Colon (tissue), 2 donors: ENCODE measurements around the gene RARS1.
A peak's percentile ranks its signal among the peaks of the same experiment; 100 is the strongest.
"Not testable (repeated sequence)": the region's sequence is repeated elsewhere in the genome, so short reads cannot be mapped to it uniquely, and the experiment has no call there.

Experiments
- FAIRE-seq: peaks from 2 replicates; lab custom pipeline; 2012; peaks lifted over from hg19 to GRCh38; lab: Jason Lieb, UNC
- donor health status: control.
- donor health status: control.

The RARS1 gene

GRCh38 chr5:168481330-168481788, 4.9 kb upstream of the RARS1 start:
- FAIRE-seq, result no peak

DNA sequence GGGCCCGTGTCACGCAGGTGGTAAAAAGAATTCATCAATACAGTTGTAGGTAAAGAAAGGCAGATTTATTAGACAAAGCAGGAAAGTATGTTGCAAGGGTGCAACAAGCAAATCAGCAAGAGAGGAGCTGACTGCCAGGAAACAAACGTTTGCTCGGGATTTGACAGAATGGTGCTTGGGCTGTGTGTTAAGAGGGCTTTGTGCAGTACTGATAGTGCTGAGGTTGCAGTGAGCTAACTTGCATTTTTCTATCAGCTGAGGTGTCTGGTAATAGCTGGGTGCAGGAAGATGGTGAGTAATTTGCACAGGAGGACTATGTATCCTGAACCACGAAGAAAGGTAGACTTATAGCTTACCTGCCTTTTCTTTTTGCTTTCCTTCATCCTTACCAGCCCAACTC, 3.9 kb upstream of the RARS1 start:
- no peak for FAIRE-seq

DNA sequence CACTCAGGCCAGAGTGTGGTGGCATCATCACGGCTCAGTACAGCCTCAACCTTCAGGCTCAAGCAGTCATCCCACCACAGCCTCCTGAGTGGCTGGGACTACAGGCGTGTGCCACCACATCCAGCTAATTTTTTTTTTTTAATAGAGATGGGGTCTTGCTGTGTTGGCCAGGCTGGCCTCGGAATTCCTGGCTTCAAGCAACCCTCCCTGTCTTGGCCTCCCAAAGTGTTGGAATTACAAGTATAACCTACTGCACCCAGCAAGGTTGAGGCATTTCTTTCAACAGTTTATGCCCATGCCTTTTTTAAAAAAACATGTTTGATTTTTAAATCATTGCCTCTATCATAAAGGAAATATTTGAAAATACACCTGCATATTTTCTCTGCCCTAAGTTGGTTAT, 2.8 kb downstream of the RARS1 start:
- FAIRE-seq, result no peak

GRCh38 chr5:168494057-168494555, 7.8 kb downstream of the RARS1 start:
- no peak for FAIRE-seq

GRCh38 chr5:168502563-168503237, 16.4 kb downstream of the RARS1 start:
- no peak for FAIRE-seq

DNA sequence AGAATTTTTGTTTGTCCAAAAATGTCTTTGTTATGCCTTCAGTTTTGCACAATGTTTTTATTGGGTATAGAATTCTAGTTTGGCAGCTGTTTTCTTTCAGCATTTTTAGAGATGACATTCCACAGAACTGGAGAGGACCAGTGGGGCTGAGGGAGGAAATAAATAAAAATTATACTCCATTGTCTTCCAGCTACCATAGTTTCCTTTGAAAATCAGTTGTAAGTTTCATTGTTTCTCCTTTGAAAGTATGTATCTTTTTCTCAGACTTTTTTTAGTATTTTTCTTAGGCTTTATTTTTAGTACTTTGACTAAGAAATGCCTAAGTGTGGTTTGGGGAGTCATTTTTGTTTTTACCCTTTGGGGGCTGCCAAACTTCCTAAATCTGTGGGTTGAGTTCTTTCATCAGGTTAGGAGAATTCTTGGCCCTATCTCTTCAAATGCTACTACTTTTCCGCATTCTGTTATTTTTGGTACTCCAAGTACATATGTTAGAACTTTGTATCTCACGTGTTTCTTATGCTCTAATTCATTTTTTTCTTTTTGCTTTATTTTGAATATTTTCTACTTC, 27.7 kb downstream of the RARS1 start:
- FAIRE-seq, result no peak

GRCh38 chr5:168525856-168526255, 39.6 kb downstream of the RARS1 start:
- FAIRE-seq, result no peak

- no peak for FAIRE-seq
Measured at GRCh38 chr5:168527756-168528295, 41.6 kb downstream of the RARS1 start.

DNA sequence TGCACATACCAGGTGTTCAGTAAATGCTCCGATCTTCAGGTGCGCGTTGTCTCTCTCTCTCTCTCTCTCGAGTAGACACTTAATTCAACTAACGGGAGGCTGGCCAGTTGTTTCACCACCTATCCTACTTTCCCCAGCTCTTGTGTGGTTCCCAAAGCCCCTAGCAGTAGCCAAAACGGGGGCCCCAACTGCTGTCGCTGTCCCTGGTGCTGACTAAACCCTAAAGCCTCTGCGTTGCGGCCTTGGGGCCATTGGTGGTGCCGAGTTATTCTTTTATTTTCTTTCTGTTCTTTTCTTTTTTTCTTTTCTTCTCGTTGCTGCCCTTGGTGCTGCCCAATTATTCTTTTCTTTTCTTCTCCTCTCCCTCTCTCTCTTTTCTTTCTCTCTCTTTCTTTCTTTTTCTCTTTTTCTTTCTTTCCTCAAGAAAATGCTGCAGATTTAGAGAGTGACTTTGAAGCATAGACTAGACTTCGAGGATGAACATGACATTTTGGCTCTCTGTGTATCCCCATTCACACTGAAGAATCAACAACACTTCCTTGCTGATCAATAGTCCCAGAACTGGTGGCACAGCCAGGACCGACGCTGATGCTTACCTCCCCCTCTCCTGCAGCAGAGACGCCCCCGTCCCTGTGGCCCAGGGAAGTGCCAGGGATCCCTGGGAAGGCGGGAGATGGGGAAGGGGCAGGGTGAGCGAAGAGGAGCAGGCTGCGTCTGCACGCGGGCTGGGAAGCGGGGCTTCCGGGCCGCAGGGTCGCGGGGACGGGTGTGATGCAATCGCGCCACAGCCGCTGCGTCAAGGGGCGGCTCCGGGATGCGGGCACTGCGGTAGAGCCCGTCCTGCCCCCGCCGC, 42.5 kb downstream of the RARS1 start, which contains the start of gene FBLL1:
Gene FBLL1 (plus strand): TSS at position 785 of the 853 bp plus-strand sequence. CDS start 200 bp downstream, outside the sequence.
- no peak for FAIRE-seq

DNA sequence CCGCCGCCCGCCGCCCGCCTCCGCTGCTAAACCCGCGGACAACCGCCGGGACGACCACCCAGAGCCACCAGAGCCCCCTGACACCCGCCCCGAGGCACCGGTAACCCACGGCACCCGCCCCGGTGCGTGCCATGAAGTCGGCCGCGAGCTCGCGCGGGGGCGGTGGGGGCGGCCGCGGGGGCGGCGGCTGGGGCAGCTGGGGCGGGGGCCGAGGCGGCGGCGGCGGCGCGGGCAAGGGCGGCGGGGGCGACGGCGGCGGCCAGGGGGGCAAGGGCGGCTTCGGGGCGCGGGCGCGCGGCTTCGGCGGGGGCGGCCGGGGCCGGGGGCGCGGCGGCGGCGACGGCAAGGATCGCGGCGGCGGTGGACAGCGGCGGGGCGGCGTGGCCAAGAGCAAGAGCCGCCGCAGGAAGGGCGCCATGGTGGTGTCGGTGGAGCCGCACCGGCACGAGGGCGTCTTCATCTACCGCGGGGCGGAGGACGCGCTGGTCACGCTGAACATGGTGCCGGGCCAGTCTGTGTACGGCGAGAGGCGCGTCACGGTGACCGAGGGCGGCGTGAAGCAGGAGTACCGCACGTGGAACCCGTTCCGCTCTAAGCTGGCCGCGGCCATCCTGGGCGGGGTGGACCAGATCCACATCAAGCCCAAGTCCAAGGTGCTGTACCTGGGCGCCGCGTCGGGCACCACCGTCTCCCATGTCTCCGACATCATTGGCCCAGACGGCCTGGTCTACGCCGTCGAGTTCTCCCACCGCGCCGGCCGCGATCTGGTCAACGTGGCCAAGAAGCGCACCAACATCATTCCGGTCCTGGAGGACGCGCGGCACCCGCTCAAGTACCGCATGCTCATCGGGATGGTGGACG, 43.3 kb downstream of the RARS1 start:
- no peak for FAIRE-seq

DNA sequence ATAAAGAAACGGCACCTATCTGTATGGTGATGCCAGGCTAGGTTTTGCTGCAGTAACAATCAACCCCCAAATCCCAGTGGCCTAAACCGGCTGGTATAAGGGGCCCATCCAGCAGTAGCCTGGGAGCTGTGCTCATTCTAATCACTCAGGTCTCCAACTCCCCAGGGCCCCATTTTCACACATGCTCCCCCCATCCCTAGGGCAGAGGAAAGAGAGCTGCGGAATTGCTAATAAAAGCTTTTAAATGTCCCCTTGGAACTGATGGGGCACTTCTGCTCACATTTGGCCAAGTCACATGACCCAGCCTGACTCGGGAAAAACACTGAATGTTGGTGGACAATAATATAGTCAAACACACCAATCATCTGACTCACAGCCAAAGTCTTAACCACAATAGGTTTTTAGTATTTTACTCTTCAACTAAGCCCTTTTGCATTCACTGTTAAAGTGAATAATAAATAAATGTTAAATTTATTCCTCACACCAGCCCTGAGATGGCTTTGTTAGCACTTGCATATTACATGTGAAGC, 44.4 kb downstream of the RARS1 start:
- FAIRE-seq, result no peak

DNA sequence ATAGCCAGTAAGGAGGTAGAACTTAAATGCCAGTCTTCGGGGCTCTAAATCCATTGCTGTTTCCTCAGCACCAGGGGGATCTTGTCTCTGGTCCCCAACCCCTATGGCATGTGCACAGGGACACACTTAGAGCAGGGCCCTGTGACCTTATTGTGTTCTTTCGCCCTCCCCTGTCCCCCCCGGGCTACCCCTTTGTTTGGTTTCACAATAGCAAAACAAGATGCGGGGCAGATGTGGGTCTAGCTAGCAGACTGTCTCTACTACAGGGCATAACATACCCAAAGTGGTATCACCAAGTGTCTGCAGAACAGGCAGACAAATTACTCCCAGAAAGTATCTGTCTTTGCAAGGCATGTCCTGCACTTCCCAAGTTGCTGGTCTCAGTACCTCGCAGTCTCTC, 44.9 kb downstream of the RARS1 start:
- no peak for FAIRE-seq

DNA sequence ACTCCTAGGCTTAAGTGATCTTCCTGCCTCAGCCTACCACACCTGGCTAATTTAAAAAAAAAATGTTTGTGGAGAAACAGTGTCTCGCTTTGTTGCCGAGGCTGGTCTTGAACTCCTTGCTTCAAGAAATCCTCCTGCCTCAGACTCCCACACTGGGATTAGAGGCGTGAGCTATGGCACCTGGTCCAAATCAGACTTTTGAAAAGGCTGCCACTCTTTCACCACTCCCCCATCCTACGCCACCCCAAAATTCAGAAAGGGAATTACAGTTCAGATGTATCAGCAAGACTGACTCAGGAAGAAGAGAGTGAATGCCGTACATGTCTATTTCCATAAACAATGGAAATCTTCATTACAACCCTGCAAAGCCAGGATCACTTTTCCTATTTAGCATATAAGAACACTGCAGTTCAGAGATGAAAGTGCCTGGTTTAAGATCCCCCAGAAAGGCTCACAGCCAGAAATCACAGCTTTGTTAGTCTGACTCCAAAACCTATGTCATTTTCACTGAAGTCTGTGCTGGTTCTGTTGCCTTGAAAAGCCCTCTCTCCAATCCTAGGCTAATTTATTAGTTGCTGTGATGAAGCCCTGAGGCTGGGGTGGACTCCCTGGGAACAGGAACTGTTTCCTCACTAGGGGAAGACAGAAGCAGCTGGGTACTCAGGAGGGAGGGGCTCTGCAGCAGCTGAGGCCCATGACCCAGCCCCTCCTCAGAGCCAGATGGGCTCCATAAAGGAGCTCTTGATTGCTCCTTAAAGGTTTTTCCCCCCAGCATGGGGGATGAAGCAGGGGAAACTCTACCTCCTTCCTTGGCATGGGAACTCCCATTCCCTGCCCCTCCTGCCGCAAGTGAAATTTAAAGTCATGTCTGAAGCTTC, 46.0 kb downstream of the RARS1 start:
- FAIRE-seq, result no peak

DNA sequence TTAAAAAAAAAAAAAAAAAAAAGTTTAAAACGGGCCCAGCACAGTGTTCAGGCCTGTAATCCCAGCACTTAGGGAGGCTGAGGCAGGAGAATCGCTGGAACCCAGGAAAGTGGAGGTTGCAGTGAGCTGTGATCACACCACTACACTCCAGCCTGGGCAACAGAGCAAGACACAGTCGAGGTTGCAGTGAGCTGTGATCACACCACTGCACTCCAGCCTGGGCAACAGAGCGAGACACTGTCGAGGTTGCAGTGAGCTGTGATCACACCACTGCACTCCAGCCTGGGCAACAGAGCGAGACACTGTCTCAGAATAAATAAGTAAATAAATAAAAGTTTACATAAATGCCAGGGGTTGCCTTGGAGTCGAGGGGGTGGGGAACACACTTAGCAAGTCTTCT, 48.1 kb downstream of the RARS1 start:
- not testable (repeated sequence) for FAIRE-seq

GRCh38 chr5:168537176-168537575, 50.9 kb downstream of the RARS1 start:
- no peak for FAIRE-seq

DNA sequence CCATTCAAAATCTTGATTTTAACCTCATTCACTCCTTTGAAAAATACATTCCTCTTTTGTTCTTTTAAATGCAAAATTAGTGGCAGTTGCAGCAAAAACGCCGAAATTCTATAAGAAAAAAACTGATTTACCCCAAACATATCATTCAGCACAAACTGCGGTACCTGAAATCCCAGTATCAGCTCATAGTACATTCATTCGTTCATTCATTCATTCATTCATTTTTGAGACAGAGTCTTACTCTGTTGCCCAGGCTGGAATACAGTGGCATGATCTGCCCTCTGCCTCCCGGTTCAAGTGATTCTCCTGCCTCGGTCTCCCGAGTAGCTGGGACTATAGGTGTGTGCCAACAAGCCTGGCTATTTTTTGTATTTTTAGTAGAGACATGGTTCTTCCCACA, 63.3 kb downstream of the RARS1 start:
- no peak for FAIRE-seq

- peak; percentile 36 for FAIRE-seq
Measured at GRCh38 chr5:168550656-168551055, 64.4 kb downstream of the RARS1 start.

DNA sequence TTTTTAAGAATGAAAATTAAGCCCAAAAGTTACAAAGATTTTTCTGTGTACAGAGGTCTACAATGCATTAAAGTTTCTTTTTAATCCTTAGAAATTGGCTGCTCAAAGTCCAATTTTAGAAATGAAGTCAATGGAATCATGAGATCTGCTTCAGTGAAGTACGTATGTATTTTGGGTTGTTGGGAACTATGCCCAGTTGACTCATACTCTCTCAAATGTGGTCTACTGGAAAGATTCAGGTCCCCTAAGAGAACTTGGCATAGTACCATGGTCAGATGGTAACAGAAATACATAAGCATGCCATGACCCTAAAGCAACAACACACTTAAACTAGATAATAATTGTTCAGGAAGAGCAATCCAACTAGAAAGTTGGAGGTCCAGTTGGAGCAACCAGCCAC, 65.9 kb downstream of the RARS1 start:
- FAIRE-seq, result no peak

DNA sequence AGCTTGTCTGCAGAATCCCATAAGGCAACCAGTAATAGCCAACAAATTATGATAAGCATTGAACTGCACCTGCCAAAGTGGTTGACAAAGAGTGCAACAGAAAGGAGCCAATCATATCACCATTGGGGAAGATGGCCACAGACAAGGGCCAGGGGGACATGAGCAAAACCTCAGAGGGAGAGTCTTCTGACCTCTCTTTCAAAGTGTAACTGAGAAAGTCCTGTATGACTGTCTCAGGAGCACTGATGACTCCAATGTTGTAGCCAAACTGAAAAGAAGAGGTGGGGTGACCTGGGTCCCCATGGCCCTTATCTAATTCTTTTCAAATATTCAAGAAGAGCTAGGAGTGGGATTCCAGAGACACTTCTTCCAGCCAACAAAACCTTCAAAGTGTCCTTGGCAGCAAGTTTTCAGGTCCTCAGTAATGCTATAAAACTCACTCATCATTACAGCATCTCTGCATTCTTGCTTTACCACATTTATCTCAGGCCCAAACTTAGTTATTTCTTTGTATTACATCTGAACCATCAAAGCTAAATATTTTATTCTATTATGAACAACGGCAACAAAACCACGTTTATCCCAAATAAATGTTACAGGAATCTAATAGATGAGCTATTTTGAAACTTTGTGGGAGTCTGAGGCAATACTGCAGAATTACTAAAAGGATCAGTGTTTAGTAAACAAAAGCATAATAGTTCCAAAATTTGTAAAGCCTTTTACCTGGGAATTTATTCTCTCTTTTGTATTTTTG, 67.3 kb downstream of the RARS1 start:
- peak; percentile 43 for FAIRE-seq

DNA sequence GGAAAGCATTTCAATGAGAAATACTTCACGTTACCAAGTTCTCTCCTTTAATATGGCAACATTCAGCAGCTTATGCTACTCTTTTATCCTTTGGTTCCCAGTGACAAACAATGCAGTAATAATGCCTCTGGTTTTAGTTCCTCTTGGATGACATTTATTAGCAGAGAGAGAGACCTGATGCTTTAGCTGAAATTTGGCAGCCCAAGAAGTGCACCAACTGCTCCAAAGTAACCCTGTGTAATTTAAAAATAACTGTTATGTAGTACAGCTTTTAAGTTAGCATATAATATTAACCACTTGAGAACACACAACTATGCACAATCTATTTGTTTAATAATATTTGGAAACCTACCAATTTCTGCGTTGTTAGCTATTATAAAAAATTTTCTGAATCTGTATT, 71.1 kb downstream of the RARS1 start:
- no peak for FAIRE-seq
